HG02759 (cell line): ENCODE results near the gene RAPGEF1.
"Not testable (repeated sequence)": the region's sequence is repeated elsewhere in the genome, so short reads cannot be mapped to it uniquely, and the experiment has no call there.

Experiments used
- ATAC-seq: cut with Tn5 transposase; IDR thresholded peaks from one replicate; pipeline ENCODE4 v1.9.1; 2021; ENCODE audit warnings: mild to moderate bottlenecking, moderate library complexity; ENCODE audit not compliant: unreplicated experiment

The RAPGEF1 gene, protein sequence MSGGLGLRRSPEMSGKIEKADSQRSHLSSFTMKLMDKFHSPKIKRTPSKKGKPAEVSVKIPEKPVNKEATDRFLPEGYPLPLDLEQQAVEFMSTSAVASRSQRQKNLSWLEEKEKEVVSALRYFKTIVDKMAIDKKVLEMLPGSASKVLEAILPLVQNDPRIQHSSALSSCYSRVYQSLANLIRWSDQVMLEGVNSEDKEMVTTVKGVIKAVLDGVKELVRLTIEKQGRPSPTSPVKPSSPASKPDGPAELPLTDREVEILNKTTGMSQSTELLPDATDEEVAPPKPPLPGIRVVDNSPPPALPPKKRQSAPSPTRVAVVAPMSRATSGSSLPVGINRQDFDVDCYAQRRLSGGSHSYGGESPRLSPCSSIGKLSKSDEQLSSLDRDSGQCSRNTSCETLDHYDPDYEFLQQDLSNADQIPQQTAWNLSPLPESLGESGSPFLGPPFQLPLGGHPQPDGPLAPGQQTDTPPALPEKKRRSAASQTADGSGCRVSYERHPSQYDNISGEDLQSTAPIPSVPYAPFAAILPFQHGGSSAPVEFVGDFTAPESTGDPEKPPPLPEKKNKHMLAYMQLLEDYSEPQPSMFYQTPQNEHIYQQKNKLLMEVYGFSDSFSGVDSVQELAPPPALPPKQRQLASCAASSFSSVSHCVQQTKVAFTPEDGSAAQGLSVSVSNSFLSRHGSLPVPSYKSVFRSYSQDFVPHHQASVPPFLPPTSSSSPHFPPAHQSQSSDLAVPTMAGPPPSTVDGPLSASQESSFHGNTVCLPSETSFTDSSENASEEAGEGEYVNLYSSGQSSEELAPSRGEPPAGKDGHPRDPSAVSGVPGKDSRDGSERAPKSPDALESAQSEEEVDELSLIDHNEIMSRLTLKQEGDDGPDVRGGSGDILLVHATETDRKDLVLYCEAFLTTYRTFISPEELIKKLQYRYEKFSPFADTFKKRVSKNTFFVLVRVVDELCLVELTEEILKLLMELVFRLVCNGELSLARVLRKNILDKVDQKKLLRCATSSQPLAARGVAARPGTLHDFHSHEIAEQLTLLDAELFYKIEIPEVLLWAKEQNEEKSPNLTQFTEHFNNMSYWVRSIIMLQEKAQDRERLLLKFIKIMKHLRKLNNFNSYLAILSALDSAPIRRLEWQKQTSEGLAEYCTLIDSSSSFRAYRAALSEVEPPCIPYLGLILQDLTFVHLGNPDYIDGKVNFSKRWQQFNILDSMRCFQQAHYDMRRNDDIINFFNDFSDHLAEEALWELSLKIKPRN (N-terminal part only)

DNA sequence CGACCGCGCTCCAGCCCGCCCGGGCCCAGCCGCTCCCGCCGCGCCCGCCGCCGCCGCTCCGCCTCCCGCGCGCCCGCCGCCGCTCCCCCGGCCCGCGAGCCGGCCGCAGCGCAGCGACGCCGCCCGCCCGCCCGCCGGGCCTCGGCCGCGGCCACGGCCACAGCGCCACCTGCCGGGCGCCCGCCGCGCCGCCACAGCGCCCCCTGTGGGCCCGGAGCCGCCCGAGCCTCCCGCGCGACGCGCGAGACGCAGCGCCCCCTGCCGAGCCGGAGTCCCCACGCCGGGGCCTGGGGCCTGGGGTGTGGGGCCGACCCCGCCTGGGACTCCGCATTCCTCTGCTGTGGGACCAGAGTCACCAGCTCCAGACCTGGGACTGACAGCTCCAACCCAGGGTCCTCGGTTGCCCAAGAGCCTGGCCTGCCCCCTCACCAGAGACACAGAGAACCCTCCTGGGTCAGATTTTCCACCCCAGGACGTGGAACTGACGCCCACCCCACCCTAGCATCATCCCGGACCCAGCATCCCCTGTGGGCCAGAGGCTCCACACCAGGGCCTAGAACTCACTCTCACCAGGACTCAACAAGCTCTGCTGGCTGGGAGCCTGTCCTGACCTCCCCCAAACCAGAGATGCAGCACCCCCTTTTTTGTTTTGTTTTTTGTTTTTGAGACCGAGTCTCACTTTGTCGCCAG is at the start of gene RAPGEF1:
Gene RAPGEF1 (minus strand): TSS at position 118 of the 690 bp plus-strand sequence. CDS start 246 bp downstream, outside the sequence.
- ATAC-seq = peak; percentile 69

DNA sequence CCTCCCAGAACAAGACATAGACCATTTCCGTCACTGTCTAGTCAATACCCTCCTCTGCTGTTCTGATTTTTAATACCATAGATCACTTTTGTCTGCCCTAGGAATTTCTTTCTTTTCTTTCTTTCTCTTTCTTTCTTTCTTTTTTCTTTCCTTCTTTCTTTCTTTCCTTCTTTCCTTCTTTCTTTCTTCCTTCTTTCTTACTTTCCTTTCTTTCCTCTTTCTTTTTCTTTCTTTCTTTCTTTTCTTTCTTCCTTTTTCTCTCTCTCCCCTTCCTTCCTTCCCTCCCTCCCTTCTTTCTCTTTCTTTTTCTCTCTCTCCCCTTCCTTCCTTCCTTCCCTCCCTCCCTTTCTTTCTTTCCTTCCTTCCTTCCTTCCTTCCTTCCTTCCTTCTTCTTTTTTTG is 49.0 kb upstream of the RAPGEF1 start:
- no peak for ATAC-seq

DNA sequence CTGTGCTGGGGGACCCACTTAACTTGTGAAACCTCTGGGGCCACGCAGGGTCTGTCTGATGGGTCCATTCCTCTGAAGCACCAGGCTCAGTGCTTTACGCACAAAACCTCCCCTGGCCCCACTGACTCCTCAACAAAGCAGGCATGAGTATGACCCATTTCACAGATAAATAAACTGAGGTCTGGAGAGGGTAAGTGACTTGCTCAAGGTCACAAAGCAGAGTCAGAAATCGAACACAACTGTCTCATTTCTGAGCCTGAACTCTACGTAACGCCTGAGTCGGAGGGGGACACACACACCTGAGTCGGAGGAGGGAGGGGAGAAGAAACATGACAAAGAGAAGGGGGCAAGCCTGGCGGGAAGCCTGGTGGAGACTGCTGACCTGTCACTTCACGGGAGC is 48.0 kb upstream of the RAPGEF1 start:
- no peak for ATAC-seq

DNA sequence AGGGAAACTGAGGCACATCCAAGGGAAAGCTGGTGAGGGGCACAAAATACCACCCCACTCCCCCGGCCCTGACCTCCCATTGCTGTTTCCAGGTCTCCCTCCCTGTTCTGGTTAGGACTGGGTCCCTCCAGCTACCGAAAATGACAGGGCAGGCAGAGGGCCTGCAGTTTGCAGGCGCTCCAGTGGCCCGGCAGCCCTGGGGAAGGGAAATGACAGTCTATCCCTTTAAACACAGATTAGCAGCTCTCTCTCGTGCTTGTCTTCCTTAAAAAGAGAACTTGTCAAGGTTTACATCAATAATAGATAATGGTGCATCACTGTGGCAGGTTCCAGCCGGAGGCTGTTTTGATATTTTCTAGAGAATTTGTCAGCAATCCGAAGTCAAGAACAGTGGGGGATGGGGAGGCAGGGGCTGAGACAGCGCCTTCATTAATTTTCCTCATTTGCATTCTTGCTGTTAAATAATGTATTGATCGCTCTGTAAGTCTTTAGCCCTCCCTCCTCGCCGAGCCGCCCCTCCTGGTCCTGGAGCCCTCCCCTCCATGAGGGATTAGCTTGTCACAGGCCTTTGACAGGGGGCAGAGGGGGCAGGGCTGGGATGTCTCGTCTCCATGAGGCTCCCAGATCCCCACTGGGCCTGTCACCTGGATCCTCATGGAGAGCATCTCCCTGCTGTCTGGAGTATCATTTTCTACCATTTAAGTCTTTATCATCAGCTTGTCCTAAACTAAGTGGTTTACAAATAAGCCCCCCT is 45.0 kb upstream of the RAPGEF1 start:
- no peak for ATAC-seq

DNA sequence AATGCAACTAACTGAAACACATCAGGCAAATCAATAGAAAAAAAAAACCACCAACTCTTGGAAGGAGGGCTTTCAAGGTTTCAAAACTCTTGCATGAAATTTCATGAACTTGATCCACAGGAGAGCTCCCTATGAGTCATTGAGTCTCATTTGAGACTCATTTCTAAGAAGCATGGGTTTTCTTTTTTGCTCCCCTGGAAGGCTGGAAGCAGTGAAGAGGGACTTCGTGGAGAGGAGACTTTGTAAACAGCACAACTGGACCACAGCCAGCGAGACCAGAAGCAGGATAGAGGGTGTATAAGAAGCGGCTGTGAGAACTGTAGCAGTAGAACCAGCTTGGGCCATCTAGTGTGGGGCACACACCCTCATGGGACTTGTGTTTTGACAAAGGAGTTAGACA is 41.2 kb upstream of the RAPGEF1 start:
- no peak for ATAC-seq

DNA sequence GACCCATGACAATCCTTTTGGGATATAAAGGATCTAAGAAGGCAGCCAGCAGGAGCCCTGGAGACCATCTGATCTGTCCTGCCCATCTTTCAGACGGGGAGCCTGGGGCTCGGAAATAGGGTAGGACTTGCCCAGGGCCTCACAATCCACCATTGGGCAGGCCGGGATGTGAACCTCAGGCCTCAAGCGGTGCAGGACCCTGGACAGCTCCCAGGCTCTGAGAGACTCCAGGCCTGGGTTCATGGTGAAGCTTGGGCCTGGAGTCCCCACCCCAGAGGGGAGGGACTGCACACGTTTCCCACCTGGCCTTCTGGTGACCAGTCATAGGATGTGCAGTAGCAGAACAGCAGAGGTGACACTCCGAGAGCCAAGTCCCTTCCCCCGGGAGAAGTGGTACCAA is 36.6 kb upstream of the RAPGEF1 start:
- no peak for ATAC-seq

DNA sequence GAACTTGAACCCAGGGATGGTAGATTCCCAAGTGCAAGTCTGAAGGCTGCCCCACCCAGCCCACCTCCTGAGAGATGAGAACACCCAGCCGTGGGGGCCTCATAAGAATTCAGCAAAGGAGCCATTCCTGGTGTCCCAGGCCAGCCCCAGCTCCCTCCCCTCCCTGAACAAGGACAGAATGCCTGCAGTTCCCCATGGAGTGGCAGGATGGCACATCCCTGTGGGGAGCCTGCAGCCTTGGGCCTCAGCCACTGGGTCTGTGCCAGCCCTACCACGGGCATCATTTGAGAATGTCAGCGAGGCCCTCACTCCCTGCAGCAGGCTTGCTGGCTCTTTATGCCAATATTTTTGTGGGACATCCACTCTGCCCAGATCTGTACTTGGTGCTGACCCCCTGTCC is 36.2 kb upstream of the RAPGEF1 start:
- no peak for ATAC-seq

DNA sequence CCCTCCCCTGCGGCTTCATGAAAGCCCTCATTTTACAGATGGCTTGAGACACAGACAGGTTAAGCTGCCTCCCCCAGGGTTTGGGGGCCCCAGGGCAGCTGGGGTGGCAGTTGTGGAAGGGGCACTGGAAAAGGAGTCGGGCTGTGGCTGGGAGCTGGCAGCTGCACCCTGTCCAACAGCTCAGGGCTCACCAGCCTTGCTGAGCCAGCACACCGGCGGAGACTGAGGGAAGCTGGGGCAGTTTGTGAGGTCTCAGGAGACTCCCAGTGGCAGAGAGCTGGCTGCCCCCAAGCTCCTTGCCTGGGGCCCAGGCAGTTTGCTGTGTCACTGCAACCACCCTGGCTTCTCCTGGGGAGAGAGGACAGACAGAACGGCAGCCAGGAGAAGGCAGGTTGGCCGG is 34.8 kb upstream of the RAPGEF1 start:
- no peak for ATAC-seq

DNA sequence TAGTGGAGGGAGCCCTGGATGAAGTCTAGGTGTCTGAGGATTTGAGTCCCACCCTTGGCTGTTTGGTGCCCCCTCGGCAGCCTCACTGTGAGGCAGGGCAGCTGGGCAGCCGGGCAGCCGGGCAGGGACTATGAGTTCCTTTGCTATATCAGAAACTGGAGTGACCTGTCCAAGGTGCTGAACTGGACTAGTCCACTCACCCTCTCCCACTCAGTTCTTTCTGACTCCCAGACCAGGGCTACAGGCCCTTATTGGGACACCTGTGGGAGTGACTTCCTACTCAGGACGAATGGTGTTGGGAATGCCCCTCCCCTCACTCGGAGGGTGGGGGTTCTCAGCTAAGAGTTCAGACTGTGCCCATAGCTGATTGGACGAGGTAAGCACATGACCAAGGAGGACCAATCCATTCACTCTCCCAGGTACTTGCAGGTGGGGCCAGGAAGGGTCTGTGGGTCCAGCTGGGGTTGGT is 34.1 kb upstream of the RAPGEF1 start:
- ATAC-seq = no peak

DNA sequence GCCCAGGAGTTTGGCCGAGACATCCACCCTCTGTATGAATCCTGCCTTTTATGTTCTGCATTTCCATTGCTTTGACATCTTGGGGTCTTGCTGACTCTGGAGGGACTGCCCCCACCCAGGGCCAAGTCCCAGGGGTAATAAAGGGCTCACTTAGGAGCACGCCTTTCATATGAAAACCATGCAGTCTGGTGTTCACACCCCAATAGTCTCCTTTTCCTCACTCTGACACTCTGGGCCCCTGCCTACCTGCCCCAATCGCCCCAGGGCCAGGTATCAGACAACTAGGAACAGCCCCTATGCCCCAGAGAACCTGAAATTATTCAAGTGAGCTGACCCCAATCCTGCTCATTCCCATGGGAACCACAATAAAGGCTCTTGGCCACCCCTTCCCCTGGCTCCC is 33.1 kb upstream of the RAPGEF1 start:
- ATAC-seq = no peak

DNA sequence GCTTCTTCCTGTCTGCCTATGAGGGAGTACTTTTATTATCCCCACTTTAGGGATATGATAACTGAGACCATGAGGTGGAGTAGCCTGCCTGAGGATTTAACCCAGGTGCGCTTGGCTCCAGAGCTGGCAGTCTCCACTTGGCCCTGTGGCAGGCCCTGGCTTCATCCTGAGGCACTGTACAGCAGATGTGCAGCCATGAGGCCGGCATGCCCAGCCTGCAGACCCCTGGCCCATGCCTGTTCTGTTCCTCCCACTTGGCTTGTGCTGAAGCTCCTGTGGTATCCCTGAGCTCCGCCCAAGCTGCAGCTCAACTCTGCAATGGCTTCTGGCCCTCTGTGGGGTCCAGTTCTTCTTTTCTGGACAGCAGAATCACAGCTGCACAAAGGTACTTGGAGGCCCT is 31.8 kb upstream of the RAPGEF1 start:
- ATAC-seq = no peak

DNA sequence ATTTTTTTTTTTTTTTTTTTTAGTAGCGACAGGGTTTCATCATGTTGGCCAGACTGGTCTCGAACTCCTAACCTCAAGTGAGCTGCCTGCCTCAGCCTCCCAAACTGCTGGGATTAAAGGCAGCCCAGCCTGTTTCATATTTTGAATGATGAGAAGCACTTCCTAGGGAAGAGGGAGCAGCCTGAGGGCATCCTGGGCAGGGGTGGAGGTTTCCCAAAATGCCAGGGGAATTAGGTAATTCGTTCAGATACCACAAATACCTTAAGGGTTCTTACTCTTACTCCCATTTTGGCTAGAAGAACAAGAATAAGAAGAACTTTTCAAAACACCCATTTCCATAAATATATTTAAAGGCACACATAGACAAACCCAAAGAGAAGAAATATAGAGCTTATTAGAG is 29.5 kb upstream of the RAPGEF1 start:
- no peak for ATAC-seq

DNA sequence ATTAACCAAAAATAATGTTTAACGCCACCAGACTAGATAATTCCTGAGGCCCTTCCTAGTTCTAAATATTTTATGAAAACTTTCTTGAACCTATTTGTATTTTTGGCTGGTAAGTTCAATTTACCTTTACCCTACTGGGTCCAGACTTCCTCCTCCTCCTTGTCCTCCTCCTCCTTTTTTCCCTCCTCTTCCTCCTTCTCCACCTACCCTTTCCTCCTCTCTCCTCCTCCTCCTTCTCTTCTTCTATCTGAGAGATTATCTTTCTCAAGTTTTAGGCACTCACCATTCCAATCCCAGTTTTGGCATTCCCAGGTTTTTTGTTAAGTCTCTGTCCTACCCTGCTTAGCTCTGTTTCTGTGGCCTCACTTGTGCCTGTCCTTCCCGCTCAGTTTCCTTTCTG is 24.7 kb upstream of the RAPGEF1 start:
- no peak for ATAC-seq

DNA sequence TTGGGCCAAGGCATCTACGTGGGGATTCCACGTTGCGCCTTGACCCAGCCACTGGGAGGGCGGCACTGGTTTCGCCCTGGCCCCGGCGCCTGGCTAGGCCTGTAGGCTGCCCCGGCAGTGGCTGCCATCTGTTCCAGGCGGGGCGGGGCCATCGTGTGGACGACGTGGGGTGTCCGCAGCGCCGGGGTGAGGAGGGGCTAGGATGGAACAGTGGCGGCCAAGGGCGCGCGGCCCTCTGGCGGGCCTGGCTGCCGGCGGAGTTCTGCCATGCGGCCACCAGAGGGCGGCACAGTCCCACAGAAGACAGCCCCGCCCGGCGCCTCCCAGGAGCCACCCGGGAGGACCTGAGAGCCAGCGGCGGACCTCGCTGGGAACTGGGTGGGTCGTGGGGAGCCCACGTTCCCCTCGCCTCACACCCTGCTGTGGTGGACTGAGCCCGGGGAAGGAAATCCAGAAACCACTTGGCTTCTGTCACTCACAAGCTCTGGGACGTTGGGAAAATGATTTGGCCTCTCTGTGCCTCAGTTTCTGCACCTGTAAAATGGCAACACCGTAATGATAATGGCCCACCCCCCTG is 22.6 kb upstream of the RAPGEF1 start:
- no peak for ATAC-seq

DNA sequence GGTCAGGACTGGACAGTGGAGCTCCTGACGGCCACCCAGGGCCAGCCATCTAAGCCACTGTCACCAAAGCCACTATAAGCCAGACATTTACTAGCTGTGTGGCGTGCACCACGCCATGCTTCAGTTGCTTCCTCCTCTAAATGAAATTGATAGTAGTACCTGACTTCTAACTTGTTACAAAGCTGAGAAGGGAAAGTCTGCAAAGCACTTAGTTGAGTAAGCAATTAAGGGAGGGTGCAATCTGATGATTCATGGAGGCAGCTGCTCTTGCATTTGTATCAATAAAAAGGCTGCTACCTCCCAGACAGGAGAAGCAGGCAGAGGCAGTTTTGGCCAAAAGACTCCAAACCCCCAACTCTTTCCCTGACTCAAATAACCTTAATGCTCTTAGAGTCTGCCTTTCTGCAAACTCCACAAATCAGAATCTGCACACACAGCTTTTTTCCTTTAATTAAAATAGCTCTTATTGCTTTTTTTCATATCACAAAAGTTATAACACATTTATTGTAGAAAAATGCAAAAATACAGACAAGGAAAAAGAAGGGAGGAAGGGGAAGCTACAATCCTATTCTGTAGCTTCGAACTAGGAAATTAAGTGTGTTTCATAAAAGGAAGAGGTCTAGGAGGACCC is 19.3 kb upstream of the RAPGEF1 start:
- ATAC-seq = no peak

DNA sequence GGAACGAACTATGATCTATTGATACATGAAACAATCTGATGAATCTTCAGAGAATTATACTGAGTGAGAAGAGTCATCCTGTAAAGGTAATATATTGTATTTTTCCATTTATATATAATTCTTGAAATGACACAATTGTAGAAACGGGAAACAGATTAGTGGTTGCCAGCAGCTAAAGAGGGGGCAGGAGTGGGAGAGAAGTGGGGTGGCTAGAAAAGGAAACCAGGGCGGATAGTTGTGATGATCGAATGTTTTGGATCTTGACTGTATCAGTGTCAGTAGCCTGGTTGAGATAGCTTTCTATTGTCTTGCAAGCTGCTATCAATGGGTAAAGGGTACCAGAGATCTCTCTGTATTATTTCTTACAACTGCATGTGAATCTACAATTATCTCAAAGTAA is 17.7 kb upstream of the RAPGEF1 start:
- ATAC-seq = no peak

DNA sequence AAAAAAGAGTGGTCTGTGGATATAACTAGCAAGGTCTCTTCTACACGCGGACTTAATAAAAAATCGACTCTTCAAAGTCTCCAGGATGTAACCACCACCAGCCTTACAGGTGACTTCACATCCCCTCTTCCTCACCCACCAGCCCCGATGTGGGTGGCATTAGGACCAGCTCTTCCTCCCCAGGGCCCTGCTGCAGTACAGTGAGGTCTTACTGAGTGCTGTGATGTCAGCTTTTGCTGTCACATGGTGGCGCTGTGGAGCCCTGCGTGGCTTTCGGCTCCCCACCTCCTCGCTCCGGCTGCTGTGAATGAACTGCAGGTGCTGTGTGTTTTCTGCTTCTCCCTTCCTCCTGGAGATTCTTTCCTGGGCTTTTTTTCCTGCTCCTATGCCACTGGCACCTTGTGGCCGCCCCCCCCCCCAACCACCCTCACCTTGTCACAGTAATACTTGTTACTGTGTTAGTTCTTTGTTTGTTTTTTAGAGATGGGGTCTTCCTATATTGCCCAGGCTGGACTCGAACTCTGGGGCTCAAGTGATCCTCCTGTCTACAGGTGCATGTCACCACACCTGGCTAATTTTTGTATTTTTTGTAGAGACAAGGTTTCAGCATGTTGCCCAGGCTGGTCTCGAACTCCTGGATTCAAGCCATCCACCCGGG is 15.8 kb upstream of the RAPGEF1 start:
- peak; percentile 70 for ATAC-seq

DNA sequence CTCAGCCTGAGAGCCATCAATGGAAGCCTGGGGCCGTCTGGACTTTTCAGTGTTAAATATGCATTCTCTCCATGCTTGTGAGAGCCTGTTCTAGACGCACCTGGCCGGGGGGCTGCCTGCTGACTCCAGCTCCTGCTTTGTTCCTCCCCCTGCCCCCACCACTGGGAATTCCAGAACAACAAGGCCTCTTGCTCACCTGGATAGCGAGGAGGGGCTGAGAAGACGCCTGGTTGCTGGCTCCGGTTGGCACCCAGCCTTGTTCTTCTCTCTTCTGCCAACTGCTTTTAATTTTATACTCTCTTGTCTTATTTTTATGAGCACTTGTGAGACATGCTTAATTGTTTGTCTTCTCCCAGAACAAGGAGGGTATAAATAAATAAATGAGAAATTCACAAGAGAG is 15.0 kb upstream of the RAPGEF1 start:
- no peak for ATAC-seq

DNA sequence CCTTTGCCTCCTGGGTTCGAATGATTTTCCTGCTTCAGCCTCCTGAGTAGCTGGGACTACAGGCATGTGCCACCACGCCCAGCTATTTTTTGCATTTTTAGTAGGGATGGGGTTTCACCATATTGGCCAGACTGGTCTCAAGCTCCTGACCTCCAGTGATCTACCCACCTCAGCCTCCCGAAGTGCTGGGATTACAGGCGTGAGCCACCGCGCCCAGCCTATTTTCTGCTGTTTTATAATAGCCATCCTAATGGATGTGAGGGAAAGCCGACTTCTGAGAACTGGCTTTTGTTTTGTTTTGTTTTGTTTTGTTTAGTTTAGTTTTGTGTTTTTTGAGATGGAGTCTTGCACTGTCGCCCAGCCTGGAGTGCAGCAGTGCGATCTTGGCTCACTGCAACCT is 13.9 kb upstream of the RAPGEF1 start:
- ATAC-seq = not testable (repeated sequence)
